Measurements from ENCODE around the gene PPTC7. TPM values are rescaled to one million over a fixed set of nuclear protein-coding genes. Genes with fewer than 3 reads are reported as not detected.
"Not testable (repeated sequence)": the region's sequence is repeated elsewhere in the genome, so short reads cannot be mapped to it uniquely, and the experiment has no call there.

The PPTC7 gene
- total RNA-seq, 1 donor from 2014 or later: 6.9 TPM

DNA sequence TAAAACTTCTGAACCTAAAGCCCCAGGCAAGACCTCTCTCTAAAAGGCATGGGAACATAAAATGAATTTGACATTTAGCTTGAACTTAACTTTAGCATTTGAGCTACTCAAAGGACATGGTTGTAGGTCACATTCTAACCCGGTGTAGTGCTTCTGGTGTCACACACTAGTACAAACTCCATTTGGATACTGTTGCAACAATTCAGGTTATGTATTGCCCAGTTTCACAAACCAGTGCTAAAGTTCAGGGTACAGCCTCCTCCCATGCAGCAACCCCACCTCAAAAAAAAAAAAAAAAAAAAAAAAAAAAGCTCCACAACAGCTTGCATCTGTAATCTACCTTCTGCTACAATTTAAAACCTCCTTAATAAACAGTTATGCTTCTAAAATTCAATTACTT lies 7.8 kb downstream of the PPTC7 start:
- TF ChIP-seq, protein P1, sequence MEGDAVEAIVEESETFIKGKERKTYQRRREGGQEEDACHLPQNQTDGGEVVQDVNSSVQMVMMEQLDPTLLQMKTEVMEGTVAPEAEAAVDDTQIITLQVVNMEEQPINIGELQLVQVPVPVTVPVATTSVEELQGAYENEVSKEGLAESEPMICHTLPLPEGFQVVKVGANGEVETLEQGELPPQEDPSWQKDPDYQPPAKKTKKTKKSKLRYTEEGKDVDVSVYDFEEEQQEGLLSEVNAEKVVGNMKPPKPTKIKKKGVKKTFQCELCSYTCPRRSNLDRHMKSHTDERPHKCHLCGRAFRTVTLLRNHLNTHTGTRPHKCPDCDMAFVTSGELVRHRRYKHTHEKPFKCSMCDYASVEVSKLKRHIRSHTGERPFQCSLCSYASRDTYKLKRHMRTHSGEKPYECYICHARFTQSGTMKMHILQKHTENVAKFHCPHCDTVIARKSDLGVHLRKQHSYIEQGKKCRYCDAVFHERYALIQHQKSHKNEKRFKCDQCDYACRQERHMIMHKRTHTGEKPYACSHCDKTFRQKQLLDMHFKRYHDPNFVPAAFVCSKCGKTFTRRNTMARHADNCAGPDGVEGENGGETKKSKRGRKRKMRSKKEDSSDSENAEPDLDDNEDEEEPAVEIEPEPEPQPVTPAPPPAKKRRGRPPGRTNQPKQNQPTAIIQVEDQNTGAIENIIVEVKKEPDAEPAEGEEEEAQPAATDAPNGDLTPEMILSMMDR (conservative IDR thresholded peaks at IDR 0.05; ENCODE audit: low read depth, low read length): no peak
- H3K4me3 ChIP-seq (ENCODE audit: low read depth, low read length): no peak overlapping the region
- DNase-seq (ENCODE audit: low read depth): no peak

DNA sequence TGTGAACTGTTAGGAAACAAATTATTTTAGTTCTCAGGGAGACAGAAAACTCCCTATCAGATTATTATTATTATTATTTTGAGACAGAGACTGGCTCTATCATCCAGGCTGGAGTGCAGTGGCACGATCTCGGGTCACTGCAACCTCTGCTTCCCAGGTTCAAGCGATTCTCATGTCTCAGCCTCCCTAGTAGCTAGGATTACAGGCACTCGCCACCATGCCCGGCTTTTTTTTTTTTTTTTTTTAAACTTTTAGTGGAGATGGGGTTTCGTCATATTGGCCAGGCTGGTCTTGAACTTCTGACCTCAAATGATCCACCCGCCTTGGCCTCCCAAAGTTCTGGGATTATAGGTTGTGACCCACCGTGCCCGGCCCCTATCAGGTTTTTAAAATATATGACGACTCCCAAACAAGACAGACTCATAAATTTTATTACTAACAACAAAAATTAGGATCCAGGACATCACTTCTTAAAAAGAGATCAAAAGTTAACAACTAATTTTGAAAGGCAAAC lies 8.3 kb downstream of the PPTC7 start:
- not testable (repeated sequence) for DNase-seq (ENCODE audit: low read depth); H3K4me3 ChIP-seq (ENCODE audit: low read depth, low read length)

DNA sequence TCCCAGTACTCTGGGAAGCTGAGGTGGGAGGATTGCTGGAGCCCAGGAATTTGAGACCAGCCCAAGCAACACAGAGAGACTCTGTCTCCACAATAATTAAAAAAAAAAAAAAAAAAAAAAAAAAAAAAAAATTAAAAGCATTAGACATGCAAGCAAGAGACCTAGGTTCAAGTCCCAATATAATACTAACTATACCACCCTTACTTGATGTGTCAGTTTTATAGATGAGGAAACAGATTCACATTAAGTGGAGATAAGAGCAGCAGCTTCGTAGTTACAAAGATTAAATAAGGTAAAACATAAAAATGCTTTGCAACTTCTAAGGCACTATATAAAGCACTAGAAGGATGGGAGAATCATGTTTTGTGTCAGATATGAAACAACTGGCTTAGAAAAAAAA lies 9.1 kb downstream of the PPTC7 start:
- TF ChIP-seq, protein P1 (conservative IDR thresholded peaks at IDR 0.05; ENCODE audit: low read depth, low read length): no peak
- DNase-seq (ENCODE audit: low read depth): no peak
- no peak overlapping the region for H3K4me3 ChIP-seq (ENCODE audit: low read depth, low read length)

DNA sequence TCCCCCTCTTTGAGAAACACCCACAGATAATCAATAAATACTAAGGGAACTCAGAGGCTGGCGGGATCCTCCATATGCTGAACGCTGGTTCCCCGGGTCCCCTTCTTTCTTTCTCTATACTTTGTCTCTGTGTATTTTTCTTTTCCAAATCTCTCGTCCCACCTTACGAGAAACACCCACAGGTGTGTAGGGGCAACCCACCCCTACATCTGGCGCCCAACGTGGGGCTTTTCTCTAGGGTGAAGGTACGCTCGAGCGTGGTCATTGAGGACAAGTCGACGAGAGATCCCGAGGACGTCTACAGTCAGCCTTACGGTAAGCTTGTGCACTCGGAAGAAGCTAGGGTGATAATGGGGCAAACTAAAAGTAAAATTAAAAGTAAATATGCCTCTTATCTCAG lies 12.3 kb downstream of the PPTC7 start:
- not testable (repeated sequence) for H3K4me3 ChIP-seq (ENCODE audit: low read depth, low read length); DNase-seq (ENCODE audit: low read depth)

DNA sequence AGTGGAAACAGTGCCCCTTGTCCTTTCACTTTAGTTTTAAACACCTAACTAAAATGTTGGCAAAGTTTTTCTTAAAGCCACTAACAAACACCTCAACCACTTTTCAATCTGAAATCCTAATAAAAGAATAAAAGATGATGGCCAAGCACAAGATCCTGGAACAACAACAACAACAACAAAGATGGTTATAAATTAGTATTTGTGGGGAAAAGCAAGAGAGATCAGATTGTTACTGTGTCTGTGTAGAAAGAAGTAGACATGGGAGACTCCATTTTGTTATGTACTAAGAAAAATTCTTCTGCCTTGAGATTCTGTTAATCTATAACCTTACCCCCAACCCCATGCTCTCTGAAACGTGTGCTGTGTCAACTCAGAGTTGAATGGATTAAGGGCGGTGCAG lies 13.3 kb downstream of the PPTC7 start:
- H3K4me3 ChIP-seq (ENCODE audit: low read depth, low read length); DNase-seq (ENCODE audit: low read depth): not testable (repeated sequence)

DNA sequence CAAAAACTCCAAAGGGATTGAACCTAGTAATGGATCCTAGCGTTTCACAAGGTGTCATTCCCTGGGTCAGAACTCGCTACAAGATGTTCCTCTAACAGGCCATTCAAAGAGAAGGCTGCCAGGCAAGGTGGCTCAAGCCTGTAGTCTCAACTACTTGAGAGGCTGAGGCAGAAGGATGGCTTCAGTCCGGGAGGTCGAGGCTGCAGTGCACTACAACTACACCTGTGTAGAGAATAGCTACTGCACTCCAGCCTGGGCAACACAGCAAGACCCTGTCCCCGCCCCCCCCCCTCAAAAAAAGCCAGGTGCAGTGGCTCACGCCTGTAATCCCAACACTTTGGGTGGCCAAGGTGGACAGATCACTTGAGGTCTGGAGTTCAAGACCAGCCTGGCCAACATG lies 14.4 kb downstream of the PPTC7 start:
- TF ChIP-seq, protein P1 (conservative IDR thresholded peaks at IDR 0.05; ENCODE audit: low read depth, low read length): no peak
- DNase-seq (ENCODE audit: low read depth): no peak
- H3K4me3 ChIP-seq (ENCODE audit: low read depth, low read length): no peak overlapping the region

DNA sequence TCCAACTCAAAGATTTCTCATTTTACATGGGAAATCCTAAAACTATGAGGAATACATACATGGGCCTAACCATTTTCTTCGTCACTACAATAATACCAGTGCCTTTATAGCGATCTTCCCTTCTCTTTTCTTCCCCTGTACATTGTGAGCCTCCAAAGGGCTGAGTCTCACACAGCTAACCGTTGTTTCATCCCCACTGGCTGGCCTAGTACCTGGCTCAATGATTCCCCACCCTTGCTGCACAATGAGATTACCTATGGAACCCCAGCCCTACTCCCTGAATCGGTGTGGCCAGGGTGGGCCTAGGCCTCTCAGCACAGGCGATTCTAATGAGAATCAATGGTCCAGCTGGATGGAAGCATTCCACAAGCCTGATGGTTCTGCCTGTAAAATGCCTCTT lies 16.1 kb downstream of the PPTC7 start:
- DNase-seq (ENCODE audit: low read depth): no peak
- no peak overlapping the region for H3K4me3 ChIP-seq (ENCODE audit: low read depth, low read length)
- TF ChIP-seq, protein P1 (conservative IDR thresholded peaks at IDR 0.05; ENCODE audit: low read depth, low read length): no peak

DNA sequence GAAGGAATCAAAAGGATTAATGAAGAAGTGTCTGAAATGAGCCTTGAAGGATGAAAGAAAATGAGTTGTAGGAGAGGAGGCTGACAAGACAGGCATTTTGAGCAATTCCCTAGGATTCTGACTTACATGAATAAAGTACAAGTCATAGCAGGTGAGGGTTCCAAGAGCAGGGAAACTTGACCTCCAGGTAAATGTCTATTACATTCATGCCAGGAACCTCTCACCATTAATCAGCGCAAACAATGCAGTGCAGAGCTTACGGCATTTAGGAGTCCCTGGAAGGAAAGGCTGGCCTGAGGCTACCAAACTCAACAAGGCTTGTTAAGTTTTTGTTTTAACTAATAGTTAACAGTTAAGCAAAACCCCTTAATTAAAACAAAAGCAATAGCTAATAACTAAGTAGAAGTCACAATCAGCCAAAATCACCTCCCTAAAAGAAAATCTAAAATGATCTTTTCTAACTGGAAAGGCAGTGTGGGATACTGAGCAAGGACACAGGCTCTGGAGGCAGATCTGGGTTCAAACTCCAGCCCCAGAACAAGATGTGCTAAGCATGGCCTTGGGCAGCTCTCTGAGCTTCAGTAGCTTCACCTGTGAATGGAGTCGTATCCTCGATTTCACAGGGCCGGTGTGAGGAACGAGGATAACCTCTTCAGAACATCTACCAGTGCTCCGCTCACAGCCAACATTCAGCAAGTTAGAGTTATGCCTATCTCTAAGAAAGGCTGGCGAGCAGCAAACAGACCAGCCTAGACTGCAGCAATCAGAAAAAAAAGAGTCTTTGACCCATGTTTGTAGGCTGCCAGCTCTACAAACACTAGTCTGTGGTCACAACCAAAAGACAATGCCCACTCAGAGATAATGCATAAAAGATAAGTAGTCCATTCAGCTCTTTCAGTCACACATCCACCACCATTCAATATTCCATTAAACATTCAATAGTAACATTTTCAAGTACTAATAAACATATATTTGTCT lies 16.9 kb downstream of the PPTC7 start:
- no peak for DNase-seq (ENCODE audit: low read depth)
- H3K4me3 ChIP-seq (ENCODE audit: low read depth, low read length): no peak overlapping the region
- TF ChIP-seq, protein P1 (conservative IDR thresholded peaks at IDR 0.05; ENCODE audit: low read depth, low read length): no peak
